Cardiac septum (tissue), 1 donor: Measurements from ENCODE around the gene SPTSSB. TPM values are rescaled to one million over a fixed set of nuclear protein-coding genes. Genes with fewer than 3 reads are reported as not detected.

Experiments used
- DNase-seq: peaks from one replicate; pipeline ENCODE4 v3.0.0-alpha.2; 2020; ENCODE audit warnings: low spot score
- intact Hi-C: fragments of 100-400 bp; cut with DNase I; formaldehyde crosslinking; loops from one replicate; pipeline ENCODE4 v1.14.0; 2022
- total RNA-seq: library from RNA; stranded (reverse); fragmentation: NEBNext Ultra II Directional; extraction: Animal tissue kit (Norgen Biotek cat#: 25700); gene quantifications from one replicate; pipeline ENCODE4 v1.2.1, GENCODE V29; 2021
- donor health status: DM: no; HTN: no; CAD: no.

The SPTSSB gene
- total RNA-seq, 1 donor from 2014 or later = 0.51 TPM

DNA sequence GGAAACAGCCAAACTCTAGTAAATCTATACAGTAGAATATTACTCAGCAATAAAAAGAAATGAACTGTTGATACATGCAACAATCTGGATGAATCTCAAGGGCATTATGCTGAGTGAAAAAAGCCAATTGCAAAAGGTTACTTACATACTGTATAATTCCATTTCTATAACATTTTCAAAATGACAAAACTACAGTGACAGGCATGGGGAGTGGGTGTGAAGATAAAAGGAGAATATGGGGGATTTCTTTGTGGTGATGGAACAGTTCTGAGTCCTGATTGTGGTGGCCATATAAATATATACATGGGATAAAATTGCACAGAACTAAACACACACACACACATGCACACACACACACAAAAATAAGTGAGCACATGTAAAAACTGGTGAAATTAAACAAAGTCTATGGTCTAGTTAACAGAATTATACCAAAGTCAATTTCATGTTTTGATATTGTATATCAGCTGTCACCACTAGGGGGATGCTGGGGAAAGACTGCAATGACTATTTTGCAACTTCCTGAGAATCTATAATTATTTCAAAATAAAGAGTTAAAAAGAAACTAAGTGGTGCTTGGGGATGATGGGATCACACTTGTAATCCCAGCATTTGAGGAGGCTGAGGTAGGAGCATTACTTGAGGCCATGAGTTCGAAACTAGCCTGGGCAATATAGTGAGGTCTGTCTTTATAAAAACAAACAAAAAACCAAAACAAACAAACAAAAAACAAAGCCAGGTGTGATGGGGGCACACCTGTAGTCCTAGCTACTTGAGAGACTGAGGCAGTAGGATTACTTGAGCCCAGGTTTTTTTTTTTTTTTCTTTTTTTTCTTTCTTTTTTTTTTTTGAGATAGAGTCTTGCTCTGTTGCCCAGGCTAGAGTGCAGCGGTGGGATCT, 66.0 kb downstream of the SPTSSB start:
- intact Hi-C loops = no loop called here
- no peak for DNase-seq

DNA sequence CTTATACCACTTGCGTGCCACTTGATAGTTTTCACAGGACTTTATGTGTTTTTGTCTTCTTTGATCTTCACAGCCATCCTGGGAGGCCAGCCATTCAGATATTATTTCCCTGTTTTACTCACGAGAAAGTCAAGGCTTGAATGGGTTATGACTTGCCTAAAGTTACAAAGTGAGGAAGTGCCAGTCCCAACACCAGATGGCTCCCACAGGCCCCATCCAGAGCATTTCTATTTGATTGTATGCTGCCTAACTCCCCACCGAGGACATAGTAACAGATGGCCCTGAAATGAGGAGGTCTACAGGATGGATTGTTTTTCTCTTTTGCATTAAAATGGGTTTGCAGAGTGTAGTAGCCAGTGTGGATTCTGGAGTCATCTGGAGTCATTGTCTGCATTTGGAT, 74.5 kb downstream of the SPTSSB start:
- DNase-seq = no peak
- intact Hi-C loops = no loop called here

DNA sequence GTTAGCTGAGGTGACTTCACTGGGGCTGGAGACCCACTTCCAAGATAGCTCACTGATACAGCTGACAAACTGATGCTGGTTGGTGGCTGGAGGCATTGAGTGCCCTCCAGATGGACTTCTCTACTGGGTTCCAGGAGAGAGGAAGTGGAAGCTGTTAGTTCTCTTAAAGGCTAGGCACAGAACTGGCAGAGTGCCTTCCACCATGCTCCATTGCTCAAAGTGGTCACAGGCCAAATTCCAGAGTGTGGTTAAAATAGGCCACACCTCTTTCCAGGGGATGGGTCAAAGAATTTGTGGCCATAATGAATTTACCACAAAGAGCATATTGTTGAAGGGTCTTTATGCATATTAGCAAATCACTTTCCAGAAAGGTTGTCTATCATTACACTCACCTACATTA, 76.0 kb downstream of the SPTSSB start:
- intact Hi-C loops = no loop called here
- no peak for DNase-seq

Other genes starting within 250 kb of the SPTSSB start
- 70.3 TPM for gene NMD3, start 150.2 kb downstream of the SPTSSB start, total RNA-seq
- gene OTOL1, start 125.3 kb upstream of the SPTSSB start, total RNA-seq = not detected